GM18507 (cell line): Measurements from ENCODE around the gene TMEM272.
"Not testable (repeated sequence)": the region's sequence is repeated elsewhere in the genome, so short reads cannot be mapped to it uniquely, and the experiment has no call there.

Source experiments
- DNase-seq: peaks from one replicate; pipeline ENCODE4 v3.0.0; 2011; ENCODE audit warnings: low read depth; ENCODE audit not compliant: insufficient read length; ENCODE audit errors: extremely low spot score
- FAIRE-seq: peaks from 2 replicates; lab custom pipeline; 2011; peaks lifted over from hg19 to GRCh38; lab: Jason Lieb, UNC

The TMEM272 gene

DNA sequence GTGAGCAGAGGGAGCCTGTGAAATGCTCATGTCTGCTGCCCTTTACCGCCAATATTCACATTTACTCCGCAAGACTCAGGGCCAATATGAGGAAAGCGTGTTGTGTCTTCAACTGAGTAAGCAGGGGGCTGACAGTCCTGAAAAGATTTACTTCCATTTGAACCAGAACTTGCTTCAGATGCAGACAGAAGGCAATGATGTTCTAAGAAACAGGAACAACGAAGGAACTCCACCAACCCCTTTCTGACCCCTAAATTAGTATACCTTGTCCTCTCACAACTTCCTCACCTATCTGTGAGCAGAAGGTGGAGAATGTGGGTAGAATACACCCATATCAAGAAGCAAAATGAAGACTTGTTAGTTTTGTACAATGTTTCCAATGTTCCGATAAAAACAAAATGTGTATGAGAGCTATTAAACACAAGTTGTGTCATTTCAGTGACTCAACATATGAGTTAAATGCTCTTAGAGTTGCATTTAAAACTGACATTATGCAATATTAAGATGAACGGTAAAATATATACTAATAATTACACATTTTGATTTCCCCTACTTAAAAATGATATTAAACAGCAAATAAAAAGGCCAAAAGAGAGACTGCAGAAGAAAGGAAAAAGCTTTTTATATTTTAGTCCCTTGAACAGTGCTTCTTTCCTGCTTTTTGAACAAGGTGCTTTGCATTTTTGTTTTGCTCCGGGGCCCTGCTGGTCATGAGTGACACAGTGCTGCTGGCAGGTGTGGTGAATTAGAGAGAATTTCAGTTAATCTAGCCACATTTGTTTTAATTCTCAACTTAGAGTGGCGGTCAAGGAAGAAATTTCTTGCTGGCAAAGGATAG, 16.0 kb downstream of the TMEM272 start:
- FAIRE-seq: no peak
- no peak for DNase-seq

DNA sequence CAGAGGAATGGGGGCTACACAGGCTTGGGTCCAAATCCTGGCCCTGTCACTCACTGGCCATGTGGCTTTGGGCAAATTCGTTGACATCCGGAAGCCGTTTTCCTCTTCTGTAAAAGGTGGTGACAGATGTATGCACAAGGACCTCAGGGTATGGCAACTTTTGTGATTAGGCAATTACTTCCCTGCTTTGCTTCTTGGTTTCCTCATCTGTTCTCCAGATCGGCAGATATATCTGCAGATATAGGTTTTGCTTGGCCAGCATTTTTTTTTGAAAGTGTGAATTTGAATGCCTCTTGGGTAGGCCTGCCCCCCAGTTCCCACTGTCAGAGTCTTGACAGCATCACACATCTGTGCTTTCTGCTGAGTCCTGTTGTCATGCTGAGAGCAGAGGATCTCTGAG, 17.7 kb downstream of the TMEM272 start:
- no peak for FAIRE-seq
- no peak for DNase-seq

DNA sequence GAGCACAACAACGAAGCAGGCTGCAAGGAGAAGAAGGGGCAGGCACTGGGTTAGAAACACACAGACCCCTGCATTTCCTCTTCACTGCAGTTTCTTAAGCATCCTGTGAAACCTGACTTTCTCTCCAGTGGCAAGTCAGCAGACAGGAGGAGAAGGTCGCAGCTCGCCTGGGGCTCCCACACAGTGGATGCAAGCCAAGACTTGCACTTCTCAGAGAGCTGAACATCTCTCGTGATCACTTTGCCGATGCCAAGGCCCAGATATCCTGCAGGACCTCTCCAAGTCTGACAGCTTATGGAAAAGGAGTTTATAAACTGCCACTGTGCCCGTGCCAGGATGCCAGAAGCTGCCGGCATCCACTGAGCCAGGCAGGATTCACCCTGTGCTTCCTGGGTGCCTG, 18.4 kb downstream of the TMEM272 start:
- DNase-seq: no peak
- FAIRE-seq: no peak

DNA sequence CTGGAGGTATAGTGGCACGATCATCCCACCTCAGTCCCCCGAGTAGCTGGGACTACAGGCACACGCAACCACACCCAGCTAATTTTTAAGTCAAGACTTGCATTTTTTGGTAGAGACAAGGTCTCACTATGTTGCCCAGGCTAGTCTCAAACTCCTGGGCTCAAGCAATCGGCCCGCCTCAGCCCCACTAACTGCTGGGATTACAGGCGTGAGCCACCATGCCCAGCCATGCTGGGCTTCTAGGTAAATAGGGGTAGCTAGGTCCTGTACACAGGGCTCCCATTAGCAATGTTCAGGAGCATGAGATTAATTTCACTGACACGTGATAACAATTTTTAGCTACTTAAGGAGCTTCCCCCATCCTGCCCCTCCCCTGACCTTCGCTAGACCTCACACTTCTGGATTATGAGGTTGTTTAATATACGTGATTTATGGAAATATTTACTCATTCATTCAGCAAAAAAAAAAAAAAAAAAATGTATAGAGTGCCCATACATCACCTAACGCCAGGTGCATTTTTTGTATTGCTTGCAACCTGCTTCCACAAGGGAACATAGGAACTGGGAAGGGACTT, 19.2 kb downstream of the TMEM272 start:
- FAIRE-seq: no peak
- no peak for DNase-seq

DNA sequence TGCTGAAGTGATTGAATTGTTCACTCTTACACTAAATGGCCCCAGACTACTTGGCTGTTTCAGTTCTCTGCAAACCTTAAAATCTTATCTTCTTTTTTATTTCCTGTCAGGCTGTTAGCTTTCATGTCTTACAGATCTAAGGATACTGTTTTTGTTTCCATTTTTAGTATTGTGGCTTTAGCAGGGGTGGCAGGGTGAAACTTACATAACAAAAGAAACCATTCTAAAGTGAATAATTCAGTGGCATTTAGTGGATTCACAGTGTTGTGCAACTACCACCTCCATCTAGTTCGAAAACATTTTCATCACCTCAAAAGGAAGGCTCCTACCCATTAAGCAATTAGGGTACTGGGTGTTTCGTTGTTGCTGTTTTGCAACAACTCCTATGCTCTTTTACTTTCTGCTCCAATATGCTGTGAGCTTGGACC, 19.8 kb downstream of the TMEM272 start:
- no peak for DNase-seq

DNA sequence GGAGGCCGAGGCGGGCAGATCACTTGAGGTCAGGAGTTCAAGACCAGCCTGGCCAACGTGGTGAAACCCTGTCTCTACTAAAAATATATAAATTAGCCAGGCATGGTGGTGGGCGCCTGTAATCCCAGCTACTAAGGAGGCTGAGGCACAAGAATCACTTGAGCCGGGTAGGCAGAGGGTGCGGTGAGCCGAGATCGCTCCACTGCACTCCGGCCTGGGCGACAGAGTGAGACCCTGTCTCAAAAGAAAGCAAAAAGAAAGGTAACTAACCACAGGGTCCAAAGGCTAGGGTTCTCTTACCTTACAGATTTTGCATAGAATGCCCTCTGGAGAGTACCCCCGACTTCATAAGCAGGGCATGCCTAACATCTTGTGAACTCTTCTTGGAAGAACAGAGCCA, 20.3 kb downstream of the TMEM272 start:
- not testable (repeated sequence) for FAIRE-seq, DNase-seq

More for the DNA sequence above, 19.8 kb downstream of the TMEM272 start:
- peak; percentile 24 for FAIRE-seq

DNA sequence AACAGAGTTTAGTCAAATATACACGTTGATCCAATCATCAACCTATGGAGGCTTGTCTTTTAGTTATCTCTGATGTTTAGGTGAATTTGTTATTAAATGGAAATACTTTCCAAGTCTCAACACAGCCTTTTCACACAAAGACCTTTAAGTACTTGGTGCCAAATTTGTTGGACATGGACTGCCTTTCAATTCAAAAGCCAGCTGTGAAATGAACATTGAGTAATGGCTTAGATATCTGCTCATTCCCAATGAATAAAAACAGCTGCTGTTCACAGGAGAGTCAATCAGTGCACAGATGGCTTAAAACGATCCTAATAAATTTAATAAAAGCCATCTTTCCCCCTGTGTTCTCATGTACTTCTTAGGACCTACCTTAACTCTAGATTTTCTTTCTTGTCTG, 21.1 kb downstream of the TMEM272 start:
- no peak for DNase-seq
- FAIRE-seq: no peak

DNA sequence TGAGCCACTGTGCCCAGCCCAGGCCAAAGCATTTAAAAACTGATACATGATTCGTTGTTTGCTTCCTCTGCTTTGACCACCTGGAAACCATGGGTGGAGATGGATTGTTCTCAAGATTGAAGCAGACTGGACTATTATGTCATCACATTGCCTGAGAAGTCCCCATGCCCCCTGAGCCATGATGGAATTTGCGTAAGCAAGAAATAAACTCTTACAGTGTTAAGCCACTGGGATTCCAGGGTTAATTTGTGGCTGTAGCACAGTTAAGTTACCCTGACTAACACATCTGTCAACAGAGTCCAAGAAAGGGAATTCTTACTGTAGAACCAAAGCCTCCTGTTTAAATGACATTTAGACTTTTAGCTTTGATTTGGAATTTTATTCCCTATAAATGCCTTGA, 21.6 kb downstream of the TMEM272 start:
- FAIRE-seq (no peak), DNase-seq (no peak)

DNA sequence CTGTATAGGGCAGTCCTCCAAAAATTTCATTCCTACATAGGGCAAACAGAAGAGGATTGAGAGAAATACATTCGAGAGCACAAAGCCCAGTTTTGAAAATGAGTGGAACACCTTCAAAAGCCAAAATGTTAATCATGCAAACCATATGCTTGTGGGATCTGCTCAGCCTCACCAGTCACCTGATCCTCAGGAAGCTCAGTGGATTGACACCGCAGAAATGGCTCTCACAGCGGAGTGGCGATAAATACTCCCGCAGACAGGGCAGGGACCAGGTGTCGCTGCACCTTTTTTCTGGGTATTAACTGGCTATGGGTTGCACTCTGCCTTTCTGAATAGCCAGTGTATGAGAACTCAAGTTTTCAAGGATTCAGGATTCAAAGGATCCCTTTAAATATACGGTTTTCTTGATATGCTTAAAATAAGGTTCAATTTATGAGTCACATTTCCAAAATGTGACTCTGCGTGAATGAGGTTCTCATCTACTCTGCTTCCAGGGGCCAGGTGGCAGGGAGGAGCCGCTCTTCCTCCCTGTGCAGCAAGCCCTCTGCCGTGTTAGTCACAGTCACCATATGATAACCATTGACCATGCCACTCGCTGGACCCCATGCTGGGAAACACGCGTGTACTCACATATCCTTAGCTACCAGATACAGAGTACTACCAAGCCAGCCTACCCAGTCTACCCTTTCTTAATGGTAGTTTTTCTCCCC, 22.7 kb downstream of the TMEM272 start:
- DNase-seq: no peak
- FAIRE-seq: no peak

DNA sequence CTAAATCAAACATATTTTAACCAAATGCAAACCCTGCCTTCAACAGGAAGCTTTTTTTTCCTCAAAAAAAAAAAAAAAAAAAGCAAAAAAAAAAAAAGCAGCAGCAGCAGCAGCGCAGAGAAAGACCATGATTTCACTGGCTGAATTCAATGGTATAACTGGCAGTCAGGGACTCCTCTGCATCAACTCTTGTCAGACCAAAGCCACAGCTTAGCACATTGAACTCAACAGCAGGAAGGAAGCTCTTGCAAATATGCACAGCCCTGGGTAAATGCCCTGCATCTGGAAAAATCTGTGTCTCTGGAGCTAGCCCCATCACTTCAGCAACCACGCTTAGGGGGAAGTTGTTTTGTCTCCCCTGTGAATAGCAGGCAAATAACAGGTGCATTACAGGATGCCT, 23.4 kb downstream of the TMEM272 start:
- FAIRE-seq (no peak), DNase-seq (no peak)

DNA sequence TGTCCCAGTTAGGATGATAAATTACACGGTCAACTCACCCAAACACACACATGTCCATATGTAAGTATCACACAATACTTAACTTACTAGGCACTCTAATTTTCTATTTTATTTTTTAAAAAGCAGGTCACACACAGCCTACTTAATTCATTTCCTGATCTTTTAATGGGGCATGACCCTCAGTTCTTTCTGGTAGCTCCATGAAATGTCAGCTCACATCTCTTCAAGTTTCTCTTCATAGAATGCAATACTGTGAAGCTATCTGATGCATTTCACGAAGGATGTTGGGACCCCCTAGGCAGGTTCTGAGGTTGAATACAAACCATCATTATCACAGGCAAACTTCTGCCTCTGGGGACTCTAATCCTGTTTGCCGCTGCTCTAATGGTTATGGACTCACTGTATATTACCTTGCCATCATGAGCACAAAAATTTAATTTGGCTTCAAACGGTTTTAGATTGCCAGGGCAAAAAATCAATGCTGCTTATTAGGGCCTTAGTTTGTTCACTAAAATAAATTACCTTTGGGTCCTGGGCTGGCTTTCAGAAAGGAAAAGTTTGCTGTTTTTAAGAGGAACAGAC, 24.9 kb downstream of the TMEM272 start:
- no peak for FAIRE-seq
- no peak for DNase-seq

DNA sequence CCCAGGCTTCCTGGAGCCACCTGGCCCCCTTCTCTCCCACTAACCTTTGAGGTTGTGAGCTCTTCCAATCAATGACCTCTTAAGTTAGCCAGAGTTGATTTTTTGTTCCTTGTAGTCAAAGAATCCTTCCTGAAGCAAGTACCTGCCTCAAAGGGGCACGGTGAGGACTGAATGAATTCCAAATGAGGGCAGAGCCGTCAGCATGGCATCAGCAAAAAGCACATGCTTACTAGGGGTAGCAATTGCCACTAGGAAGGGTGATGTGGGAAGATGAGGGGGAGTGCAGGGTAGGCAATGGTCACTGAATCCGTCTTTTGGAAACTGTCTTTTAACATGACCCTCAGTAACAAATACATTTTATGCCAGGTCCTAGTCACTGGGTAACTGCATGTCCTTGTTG, 25.4 kb downstream of the TMEM272 start:
- no peak for DNase-seq
- FAIRE-seq: no peak

DNA sequence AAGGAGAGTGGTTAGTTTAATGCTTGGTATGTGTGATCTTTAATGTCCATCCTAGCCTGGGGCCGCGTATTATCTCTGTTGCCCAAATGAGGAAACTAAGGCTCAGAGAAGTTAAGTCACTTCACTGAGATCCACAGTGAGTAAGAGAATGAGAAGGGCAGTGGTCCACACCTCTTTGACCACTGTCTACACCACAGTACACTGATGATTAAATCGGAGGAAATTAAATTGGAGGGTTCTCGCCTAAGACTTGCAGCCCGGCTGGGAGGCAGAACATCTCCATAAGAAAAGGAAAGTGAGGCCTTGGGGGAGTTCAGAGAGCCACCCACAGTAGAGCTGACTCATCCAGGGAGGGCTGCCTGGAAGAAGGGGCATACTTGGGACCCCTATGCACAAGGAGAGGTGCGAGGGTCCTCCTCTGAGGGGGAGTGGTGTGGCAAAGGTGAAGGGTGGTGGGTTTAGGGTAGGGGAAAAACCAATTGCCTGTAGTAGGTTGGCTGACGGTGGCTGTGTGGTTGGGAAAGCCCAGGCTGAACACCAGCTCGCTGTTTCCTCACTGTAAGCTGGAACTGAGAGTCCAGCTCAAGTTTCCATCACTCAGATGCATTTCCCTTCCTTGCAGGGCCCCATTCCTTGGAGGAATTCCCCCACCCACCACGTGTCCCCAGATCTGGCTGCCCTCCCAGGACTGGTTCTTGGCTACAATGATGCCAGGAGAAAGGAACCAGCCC, 26.0 kb downstream of the TMEM272 start:
- FAIRE-seq: peak; percentile 52

DNA sequence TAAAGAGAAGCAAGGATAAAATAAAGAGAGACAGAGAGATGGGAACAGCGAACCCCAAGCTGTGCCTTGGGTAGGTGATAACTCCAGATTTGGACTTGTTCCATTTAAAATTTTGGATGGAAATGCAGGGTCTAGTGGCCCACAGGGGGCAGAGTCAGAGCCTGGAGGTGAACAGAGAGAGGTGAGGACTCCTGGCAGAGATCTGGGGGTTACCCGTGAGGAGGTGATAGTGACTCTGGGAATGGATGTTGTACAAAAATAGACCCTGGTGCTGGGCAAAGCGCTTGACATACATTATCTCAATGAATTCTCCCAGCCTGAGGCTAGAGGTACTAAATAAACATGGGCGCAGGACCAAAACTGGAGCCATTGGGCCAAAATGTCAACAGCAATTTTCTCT, 26.7 kb downstream of the TMEM272 start:
- FAIRE-seq: no peak

More for the DNA sequence above, 26.0 kb downstream of the TMEM272 start:
- DNase-seq: no peak

DNA sequence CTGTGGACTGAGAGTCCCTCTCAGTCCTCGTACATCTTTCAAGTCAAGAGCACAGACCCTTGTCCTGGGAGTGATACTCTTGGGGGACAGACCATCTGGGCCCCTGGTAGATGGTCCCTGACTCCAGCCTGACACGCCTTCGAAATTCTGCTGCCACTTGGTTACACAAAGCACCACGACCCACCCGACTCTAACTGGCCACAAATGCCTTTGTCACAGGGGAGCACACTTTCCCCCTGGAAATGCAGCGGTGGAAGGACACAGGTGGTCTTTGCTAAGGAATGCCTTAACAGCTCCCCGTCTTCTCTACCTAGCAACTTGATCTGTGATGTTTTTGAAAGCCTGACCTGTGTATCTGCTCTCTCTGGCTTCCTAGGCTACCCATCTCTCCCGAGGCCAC, 27.3 kb downstream of the TMEM272 start:
- FAIRE-seq (no peak), DNase-seq (no peak)

More for the DNA sequence above, 26.7 kb downstream of the TMEM272 start:
- DNase-seq: no peak

DNA sequence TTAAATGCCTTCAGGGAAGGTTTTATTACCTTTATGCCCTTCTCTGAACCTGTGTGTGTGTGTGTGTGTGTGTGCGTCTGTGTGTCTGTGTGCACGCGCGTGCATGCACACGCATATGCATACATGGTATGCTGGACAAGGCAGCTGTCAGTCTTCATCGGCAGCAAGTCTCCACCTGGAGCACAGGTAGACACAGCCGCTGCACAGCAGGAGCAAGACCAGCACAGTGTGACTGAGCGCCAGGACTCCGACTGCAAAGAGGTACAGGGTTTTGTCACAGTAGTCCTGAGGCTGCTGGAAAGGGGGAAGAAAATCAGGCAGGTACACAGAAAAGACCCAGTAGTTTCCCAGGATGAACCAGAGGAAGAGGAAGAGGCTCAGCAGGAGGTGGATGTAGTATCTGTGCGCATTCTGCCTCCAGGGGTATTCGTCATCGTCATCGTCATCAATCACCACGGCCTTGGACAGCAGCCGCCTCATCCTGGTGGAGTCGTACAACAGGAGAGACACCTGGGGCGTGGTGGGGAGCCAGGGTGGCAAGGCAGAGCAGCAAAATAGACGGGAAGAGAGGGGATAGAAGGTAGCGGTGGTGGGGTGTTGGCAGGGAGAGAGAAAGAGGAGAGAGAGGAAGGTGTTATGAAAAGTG, 28.2 kb downstream of the TMEM272 start:
- FAIRE-seq: no peak
- no peak for DNase-seq

DNA sequence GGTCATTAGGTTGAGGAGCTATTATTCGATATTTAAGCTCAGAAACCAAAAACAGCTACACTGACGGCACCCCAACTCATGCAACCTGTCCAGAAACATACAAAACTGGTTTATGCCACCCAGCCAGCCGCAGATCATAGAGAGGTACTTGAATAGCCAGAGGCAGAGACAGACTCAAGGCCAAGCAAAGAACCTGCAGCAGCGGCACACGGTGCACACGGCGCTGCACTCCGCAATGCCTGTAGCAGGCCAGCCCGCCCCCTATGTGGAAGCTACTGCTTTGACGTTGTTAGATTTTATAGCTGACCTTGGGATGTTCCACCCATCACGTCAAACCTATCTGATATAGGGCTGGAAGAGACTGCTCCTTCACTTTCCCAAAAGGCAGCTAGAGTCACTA, 29.1 kb downstream of the TMEM272 start:
- FAIRE-seq (no peak), DNase-seq (no peak)

DNA sequence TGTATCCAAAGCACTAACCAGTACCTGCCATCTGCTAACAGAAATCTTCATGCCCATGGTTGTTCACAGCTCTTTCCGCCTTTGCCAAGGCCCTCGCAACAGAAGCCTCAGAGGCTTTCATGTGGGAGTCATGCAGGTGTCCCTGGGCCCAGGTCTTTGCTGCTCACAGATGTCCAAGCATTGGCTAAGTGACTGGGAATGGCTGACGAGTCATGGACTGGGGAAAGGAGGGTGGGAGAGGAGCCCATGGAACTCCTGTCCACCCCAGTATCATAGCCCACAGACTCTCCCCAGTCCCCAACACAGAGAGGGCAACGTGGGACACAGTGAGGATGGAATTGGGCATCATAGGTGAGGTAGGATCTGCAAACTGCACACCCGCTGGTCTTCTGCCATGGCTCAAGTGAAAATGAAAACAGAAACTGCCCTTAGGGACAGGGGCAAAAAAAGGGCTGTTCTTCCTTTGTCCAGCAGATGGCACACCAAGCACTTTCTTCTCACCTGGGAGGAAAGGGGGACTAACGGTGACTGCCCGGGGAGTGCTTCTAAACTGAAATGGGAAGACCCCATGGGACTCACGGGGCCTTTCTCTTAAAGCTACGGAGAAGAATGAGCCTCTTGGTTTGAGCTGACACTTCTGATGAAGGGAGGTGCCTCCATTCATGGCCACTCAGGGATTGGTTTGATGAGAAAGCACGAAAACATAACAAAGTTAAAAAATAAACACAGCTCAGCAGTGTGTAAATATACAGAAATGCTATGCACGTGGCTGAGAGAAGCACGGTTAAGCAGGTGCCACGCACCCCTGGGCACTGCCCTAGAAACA, 29.9 kb downstream of the TMEM272 start:
- FAIRE-seq (peak; percentile 99), DNase-seq (peak; percentile 56)
